ENCODE measurements around the gene ATXN7L3.
"Not testable (repeated sequence)": the region's sequence is repeated elsewhere in the genome, so short reads cannot be mapped to it uniquely, and the experiment has no call there.

Gene ATXN7L3, protein sequence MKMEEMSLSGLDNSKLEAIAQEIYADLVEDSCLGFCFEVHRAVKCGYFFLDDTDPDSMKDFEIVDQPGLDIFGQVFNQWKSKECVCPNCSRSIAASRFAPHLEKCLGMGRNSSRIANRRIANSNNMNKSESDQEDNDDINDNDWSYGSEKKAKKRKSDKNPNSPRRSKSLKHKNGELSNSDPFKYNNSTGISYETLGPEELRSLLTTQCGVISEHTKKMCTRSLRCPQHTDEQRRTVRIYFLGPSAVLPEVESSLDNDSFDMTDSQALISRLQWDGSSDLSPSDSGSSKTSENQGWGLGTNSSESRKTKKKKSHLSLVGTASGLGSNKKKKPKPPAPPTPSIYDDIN

DNA sequence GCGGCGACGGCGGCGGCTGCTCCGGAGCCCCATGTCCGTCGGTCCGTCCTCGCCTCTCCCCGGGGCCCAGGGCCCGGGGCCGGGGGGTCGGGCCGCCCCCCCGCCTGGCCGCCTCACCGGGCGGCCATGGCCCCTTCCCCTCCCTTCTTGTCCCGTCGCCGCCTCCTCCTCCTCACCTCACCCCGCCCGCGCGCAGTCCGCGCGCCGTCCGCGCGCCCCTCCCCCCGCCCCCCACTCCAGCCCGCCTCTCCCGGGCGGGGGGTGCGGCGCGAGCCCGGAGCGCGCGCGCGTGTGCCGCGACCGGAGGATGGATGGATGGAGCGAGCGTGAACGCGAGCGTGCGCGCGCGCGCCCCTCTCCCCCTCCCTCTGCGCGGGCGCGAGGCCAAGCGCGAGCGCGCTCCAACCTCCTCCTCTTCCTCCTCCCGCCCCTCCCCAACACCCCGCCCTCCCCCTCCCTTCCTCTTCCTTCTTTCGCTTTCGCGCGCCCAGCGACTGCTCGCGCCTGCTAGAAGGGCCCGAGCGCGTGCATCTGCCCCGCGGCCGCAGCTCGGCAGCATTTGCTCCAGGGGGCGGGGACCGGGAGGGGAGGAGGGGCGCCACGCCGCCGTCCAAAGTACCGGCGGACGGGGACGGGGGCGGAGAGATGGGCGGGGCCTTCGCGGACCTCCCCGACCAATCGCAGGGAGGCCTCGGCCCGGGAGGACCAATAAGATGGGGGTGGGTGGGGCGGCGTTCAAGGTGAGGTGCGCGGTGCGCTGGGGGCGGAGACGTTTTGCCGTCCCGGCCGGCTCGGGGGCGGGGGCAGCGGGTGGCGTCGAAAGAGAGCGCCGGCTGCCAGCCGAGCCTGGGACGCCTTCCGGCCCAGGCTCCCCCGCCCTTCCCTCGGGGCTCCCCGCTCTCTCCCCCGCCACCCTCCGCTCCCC is at the start of gene ATXN7L3:
ATXN7L3 (minus strand) TSS at position 332 of the 925 bp plus-strand sequence. CDS start 1,814 bp downstream, outside the sequence.
- peak; percentile 99 for DNase-seq

DNA sequence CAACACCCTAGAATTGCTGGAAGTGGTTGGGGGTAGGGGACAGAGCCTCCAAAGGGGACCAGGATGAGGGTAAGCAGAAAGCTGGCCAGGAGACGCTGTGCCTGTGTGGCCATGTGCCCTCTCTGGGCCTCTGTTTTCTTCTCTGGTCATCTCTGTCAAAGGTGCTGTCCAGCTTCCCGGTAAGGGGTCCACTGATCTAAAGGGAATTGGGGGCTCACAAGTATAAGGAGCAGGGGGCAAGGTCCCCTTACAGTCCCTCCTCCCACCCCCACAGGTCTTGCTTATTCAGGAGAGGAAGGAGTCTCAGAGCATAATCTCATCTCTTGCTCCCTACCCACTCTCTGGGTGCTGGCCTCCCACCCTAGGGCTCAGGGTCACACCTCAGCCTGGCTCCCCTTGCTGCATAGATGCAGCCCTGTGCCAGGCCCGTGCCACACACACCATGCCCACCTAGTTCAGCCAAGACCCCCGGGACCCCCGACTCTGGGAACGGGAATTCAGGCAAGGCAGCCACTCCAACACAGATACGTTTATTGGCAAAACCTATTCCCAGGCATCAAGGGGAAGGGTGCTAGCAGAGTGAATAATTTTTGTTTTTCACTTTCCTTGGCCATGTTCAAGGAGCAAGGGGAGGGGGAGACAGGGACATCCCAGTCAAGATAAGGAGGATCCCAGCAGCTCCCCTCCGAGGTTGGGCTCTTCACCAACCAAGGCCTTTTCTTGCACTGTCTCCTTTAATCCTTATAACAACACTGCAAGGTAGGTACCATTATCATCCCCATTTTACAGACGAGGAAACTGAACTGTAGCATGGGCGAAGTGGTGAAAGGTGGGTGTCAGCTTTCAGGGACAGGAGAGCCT is 48.4 kb upstream of the ATXN7L3 start:
- no peak for DNase-seq

GRCh38 chr17:44247440-44247841 is 47.8 kb upstream of the ATXN7L3 start:
- DNase-seq = no peak

DNA sequence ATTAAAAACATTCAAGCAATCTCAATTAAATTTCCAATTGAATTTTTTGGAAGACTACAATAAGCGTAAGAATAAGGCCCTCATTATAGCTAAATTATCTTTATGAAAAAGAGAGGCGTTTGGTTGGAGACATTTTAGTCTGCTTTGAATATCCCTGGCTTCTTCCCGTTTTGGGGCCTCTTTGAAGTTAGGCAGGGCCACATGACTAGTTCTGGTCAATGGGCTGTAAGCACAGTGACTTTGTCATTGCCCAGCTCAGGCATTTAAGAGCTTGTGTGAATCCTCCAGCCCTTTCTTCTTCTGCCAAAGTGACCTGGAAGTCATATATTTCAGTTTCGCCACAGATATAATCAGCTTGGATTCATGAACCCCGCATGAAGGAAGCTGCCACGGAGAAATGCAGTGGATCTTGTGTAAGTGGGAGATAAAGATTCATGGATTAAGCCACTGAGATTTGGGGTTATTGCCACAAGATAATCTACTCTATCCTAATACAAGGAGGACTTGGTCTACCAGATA is 41.5 kb upstream of the ATXN7L3 start:
- no peak for DNase-seq

GRCh38 chr17:44237886-44238285 is 38.2 kb upstream of the ATXN7L3 start:
- not testable (repeated sequence) for DNase-seq

GRCh38 chr17:44236444-44236991 is 36.8 kb upstream of the ATXN7L3 start:
- DNase-seq = no peak

- DNase-seq = no peak
These were observed 35.9 kb upstream of the ATXN7L3 start for GRCh38 chr17:44235583-44235936.

DNA sequence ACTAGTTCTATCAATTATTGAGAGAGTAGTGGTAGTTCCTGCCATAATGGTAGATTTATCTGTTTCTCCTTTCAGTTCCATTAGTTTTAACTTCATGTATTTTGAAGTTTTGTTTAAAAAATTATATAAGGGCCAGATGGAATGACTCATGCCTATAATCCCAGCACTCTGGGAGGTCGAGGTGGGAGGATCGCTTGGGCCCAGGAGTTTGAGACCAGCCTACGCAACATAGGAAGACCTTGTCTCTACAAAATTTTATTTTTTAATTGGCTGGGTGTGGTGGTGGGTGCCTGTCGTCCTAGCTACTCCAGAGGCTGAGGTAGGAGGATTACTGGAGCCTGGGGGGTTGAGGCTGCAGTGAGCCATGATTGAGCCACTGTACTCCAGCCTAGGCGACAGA is 33.9 kb upstream of the ATXN7L3 start:
- DNase-seq = no peak

DNA sequence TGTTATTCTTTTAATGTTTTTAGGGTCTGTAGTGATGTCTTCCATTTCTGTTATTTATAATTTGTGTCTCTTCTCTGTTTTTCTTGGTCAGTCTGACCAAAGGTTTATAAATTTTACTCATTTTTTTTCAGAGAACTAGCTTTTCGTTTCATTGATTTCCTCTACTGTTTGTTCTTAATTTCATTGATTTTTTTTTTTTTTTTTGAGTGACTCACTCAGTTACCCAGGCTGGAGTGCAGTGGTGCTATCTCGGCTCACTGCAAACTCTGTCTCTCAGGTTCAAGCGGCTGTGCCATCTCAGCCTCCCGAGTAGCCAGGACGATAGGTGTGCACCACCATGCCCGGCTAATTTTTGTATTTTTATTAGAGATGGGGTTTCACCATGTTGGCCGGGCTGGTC is 32.4 kb upstream of the ATXN7L3 start:
- no peak for DNase-seq

- DNase-seq = no peak
These were observed 30.5 kb upstream of the ATXN7L3 start for GRCh38 chr17:44230140-44230539.

DNA sequence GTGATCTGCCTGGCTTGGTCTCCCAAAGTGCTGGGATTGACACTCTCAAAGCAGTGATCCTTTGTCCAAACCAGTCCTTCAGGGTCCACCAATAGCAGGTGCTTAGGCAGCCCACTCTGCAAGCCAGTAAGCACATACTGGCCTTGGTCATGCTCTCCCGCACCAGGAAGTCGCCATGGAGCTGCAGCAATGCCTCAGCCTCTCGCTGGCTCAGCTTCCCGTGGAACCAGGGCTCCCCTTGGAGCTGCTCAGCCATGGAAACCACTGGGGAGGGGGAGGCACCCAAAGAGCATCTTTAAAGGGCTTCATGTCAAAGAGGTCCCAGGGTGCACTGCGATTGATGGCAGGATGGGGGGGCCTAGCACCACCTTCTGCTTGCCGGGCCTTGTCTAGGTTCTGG is 29.4 kb upstream of the ATXN7L3 start:
- DNase-seq = no peak

- no peak for DNase-seq
These were observed 23.9 kb upstream of the ATXN7L3 start for GRCh38 chr17:44223541-44224071.

GRCh38 chr17:44222112-44222869 is 22.6 kb upstream of the ATXN7L3 start:
- no peak for DNase-seq

GRCh38 chr17:44221862-44222111 is 22.1 kb upstream of the ATXN7L3 start:
- no peak for DNase-seq

DNA sequence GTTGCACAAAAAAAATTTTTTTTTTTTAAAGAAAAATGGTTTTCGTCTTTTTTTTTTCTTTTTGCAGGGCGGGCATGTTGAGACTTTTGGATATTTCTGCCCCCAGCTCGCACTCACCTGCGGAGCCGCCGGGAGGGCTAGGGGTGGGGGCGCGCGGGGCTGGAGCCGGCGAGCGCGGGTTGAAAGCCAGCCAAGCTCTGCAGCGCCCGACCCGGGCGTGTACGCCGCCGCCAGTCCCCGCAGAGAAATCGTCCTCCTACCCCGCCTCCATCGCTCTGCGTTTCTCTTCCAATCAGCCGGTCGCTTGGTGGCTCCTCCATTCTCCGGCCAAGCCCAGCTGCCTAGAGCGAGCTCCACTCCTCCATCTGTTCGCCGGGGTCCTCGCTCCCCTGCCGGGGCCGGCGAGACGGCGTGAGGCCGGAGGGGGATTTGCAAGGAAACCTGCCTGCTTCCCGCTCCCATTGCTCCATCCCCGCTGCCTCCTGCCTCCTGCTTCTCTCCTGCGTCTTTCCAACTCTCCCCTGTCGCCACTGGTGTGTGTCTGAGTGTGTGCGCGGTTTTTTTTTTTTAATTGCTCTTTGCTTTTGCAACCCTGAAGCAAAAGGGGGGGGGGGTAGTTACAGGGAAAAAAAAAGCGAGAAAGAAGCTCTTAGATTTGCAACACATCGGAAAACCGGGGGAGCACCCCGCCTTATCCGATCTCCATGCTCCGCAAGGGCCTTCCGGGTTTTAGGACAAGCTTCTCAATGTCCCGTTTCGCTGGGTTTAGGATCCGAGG is 21.6 kb upstream of the ATXN7L3 start:
- DNase-seq = peak; percentile 61

DNA sequence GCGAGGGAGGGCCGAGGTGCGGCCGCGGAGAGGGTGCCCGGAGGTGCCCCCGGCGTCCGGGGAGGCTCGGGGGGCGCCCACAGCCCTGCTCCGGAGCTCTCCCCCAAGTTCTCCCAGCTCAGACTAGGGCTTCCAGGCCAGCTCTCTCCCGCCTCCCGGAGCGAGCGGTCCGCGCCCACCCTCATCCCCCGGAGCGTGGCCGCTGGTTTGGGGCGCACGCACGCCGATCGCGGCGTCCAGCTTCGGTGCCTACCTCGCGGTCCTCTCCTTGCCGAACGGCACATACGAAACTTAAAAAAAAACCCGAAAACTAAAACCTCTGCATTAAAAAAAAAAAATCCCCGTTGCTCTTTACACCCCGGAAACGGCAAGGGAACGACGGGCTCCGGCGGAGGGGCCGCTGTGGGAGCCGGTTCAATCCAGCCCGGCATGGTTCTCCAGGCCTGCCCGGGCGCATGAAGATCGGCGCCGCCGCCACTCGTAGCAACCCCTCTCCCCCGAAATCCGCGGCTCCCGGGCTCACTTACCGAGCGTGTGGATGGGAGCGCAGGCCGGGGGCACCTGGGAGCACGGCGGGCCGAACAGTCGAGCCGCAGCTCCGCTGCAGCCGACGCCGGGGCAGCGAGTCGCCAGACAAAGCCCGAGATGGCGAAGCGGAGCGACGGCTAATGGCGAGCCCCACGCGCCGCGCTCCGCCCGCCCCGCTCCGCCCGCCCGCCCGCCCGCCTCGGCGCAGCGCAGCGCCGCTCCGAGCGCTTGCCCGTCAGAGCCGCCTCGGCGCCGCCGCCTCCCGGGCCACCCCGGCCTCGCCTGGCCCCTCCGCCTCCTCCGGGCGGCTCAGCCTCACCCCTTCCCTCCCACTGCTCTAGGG is 20.8 kb upstream of the ATXN7L3 start:
- peak; percentile 65 for DNase-seq

- DNase-seq = peak; percentile 70
These were observed 20.0 kb upstream of the ATXN7L3 start, which contains the start of gene UBTF for GRCh38 chr17:44219616-44220212. UBTF (minus strand) TSS chr17:44219675; CDS start chr17:44218229, 1,446 bp downstream.

GRCh38 chr17:44219108-44219615 is 19.5 kb upstream of the ATXN7L3 start:
- peak; percentile 68 for DNase-seq

All from NK-92 treated with Interleukin-12 subunit alpha and Interleukin-12 subunit beta, amount 100 ng/mL, for 24 hours (cell line).